RPMI8226 (cell line): ENCODE results near the gene CNNM3.

Experiments used
- DNase-seq: peaks from one replicate; pipeline ENCODE4 v3.0.0-alpha.2; 2015

The CNNM3 gene

GRCh38 chr2:96880891-96881273, 64.8 kb downstream of the CNNM3 start:
- no peak for DNase-seq

GRCh38 chr2:96881349-96882195, 65.5 kb downstream of the CNNM3 start:
- DNase-seq, result no peak

GRCh38 chr2:96882230-96882629, 66.2 kb downstream of the CNNM3 start:
- DNase-seq, result no peak

GRCh38 chr2:96882906-96883305, 66.8 kb downstream of the CNNM3 start:
- no peak for DNase-seq

- no peak for DNase-seq
These were observed 67.2 kb downstream of the CNNM3 start for GRCh38 chr2:96883306-96883705.
